Activated CD4-positive, alpha-beta T cell treated with anti-CD3 and anti-CD28 coated beads for 36 hours (primary cell): ENCODE data around the gene LRBA. TPM values are rescaled to one million over a fixed set of nuclear protein-coding genes. Genes with fewer than 3 reads are reported as not detected.
"Not testable (repeated sequence)": the region's sequence is repeated elsewhere in the genome, so short reads cannot be mapped to it uniquely, and the experiment has no call there.

Experiments used
- ATAC-seq: fragments of 200-7000 bp; cut with Tn5 transposase; one replicate; pipeline ENCODE4 v1.10.0; 2021; ENCODE audit warnings: mild to moderate bottlenecking, moderate library complexity
- CTCF ChIA-PET: fragments of 350-600 bp; sonication (Branson Sonifier 250); formaldehyde crosslinking; loops from one replicate; lab custom pipeline; 2021; ENCODE audit warnings: antibody characterized with exemption; lab: Charles Lee
- POLR2A ChIA-PET: fragments of 350-600 bp; sonication (Branson Sonifier 250); formaldehyde crosslinking; loops from one replicate; lab custom pipeline; 2021; ENCODE audit warnings: antibody characterized with exemption, inconsistent platforms; lab: Charles Lee
- DNase-seq: peaks from one replicate; pipeline ENCODE4 v3.0.0-alpha.2; 2020
- H3K27ac Mint-ChIP-seq: one replicate; pipeline ENCODE4 v1.8.0; 2021; ENCODE audit warnings: mixed read lengths
- H3K27me3 Mint-ChIP-seq: one replicate; pipeline ENCODE4 v1.8.0; 2021; ENCODE audit warnings: mixed read lengths
- H3K36me3 Mint-ChIP-seq: one replicate; pipeline ENCODE4 v1.8.0; 2021; ENCODE audit warnings: low read depth, mixed read lengths
- H3K4me1 Mint-ChIP-seq: one replicate; pipeline ENCODE4 v1.8.0; 2021; ENCODE audit warnings: mixed read lengths
- H3K4me3 Mint-ChIP-seq: one replicate; pipeline ENCODE4 v1.8.0; 2021; ENCODE audit warnings: mild to moderate bottlenecking, moderate library complexity, mixed read lengths
- H3K9me3 Mint-ChIP-seq: one replicate; pipeline ENCODE4 v1.8.0; 2021; ENCODE audit warnings: low read depth, mixed read lengths
- intact Hi-C, 2 experiments: fragments of 100-400 bp; cut with DNase I in 1 of 2; cut with micrococcal nuclease in 1 of 2; formaldehyde crosslinking; loops; one replicate each; pipeline versions ENCODE4 v1.14.2 to v1.15.1; 2022 to 2024; cut with DNase I, micrococcal nuclease
- total RNA-seq, 2 experiments: library from RNA; stranded (reverse); gene quantifications; one replicate each; pipeline ENCODE4 v1.2.3, GENCODE V29; 2021

Gene LRBA
- total RNA-seq, 2 experiments from 2014 or later, result 56.6 to 59.2 TPM

GRCh38 chr4:150518559-150518958 lies 496.5 kb downstream of the LRBA start:
- Mint-ChIP-seq H3K27me3 (no peaks in the 10 kb centered on the region), H3K27ac (peak overlapping the region; percentile 52), H3K9me3 (no peaks in the 10 kb centered on the region), H3K4me1 (peaks cover 15% of the 10 kb centered on the region), H3K36me3 (peaks cover 13% of the 10 kb centered on the region), H3K4me3 (no peak overlapping the region)
- peak; percentile 98 for ATAC-seq
- intact Hi-C loops, result loop anchor here in 1 of 2 experiments (2.0 kb wide), 1 partner anchor 510 kb away; no protein-coding TSS in a partner anchor
- CTCF ChIA-PET, result no interaction called here
- POLR2A ChIA-PET, result no interaction called here
- no peak for DNase-seq

GRCh38 chr4:150515135-150515534 lies 499.9 kb downstream of the LRBA start:
- H3K9me3 Mint-ChIP-seq, result peaks cover 7% of the 10 kb centered on the region
- DNase-seq, result no peak
- peaks cover 15% of the 10 kb centered on the region for H3K4me1 Mint-ChIP-seq
- POLR2A ChIA-PET, result no interaction called here
- intact Hi-C loops, result no loop called here
- no peak overlapping the region for H3K4me3 Mint-ChIP-seq
- H3K36me3 Mint-ChIP-seq, result peaks cover 20% of the 10 kb centered on the region
- CTCF ChIA-PET, result interaction anchor here (0.5 kb wide), 1 partner anchor 11 kb away, joined by 5 read pairs; no protein-coding TSS in a partner anchor
- no peaks in the 10 kb centered on the region for H3K27me3 Mint-ChIP-seq
- no peak for ATAC-seq
- H3K27ac Mint-ChIP-seq, result no peak overlapping the region

- Mint-ChIP-seq H3K36me3 (peaks cover 21% of the 10 kb centered on the region), H3K4me3 (no peak overlapping the region), H3K27me3 (no peaks in the 10 kb centered on the region), H3K4me1 (peaks cover 15% of the 10 kb centered on the region), H3K27ac (no peak overlapping the region), H3K9me3 (peaks cover 7% of the 10 kb centered on the region)
- DNase-seq, result no peak
- CTCF ChIA-PET, result interaction anchor here (0.5 kb wide), 1 partner anchor 11 kb away, joined by 5 read pairs; no protein-coding TSS in a partner anchor
- no peak for ATAC-seq
- intact Hi-C loops, result no loop called here
- POLR2A ChIA-PET, result no interaction called here
These were observed 500.4 kb downstream of the LRBA start for GRCh38 chr4:150514709-150515108.

- POLR2A ChIA-PET, result no interaction called here
- H3K27ac Mint-ChIP-seq, result no peak overlapping the region
- DNase-seq, result no peak
- no peak overlapping the region for H3K4me3 Mint-ChIP-seq
- intact Hi-C loops, result no loop called here
- H3K27me3 Mint-ChIP-seq, result no peaks in the 10 kb centered on the region
- H3K4me1 Mint-ChIP-seq, result no peaks in the 10 kb centered on the region
- no peak for ATAC-seq
- CTCF ChIA-PET, result no interaction called here
- H3K9me3 Mint-ChIP-seq, result peaks cover 16% of the 10 kb centered on the region
- peaks cover 35% of the 10 kb centered on the region for H3K36me3 Mint-ChIP-seq
These were observed 504.8 kb downstream of the LRBA start for GRCh38 chr4:150510176-150510865.

GRCh38 chr4:150507656-150508055 lies 507.4 kb downstream of the LRBA start:
- peaks cover 21% of the 10 kb centered on the region for H3K9me3 Mint-ChIP-seq
- POLR2A ChIA-PET, DNase-seq, H3K4me3 Mint-ChIP-seq, H3K27ac Mint-ChIP-seq, ATAC-seq, H3K4me1 Mint-ChIP-seq, intact Hi-C loops, H3K27me3 Mint-ChIP-seq, CTCF ChIA-PET: not testable (repeated sequence)
- peaks cover 33% of the 10 kb centered on the region for H3K36me3 Mint-ChIP-seq

GRCh38 chr4:150501983-150502382 lies 513.1 kb downstream of the LRBA start:
- CTCF ChIA-PET, result no interaction called here

GRCh38 chr4:150501009-150501727 lies 513.9 kb downstream of the LRBA start:
- Mint-ChIP-seq H3K4me3 (no peak overlapping the region), H3K4me1 (peaks cover 2% of the 10 kb centered on the region), H3K9me3 (peaks cover 10% of the 10 kb centered on the region), H3K27ac (no peak overlapping the region), H3K27me3 (no peaks in the 10 kb centered on the region), H3K36me3 (peaks cover 19% of the 10 kb centered on the region)
- ChIA-PET POLR2A (no interaction called here), CTCF (no interaction called here)
- intact Hi-C loops, result no loop called here
- DNase-seq (no peak), ATAC-seq (no peak)

More at GRCh38 chr4:150501983-150502382, 513.1 kb downstream of the LRBA start:
- intact Hi-C loops, result no loop called here
- H3K4me1 Mint-ChIP-seq, result peaks cover 2% of the 10 kb centered on the region
- H3K4me3 Mint-ChIP-seq, result no peak overlapping the region
- DNase-seq (no peak), ATAC-seq (no peak)
- no peaks in the 10 kb centered on the region for H3K27me3 Mint-ChIP-seq
- peaks cover 20% of the 10 kb centered on the region for H3K36me3 Mint-ChIP-seq
- H3K27ac Mint-ChIP-seq, result no peak overlapping the region
- peaks cover 10% of the 10 kb centered on the region for H3K9me3 Mint-ChIP-seq
- POLR2A ChIA-PET, result no interaction called here

GRCh38 chr4:150497612-150498011 lies 517.5 kb downstream of the LRBA start:
- DNase-seq (no peak), ATAC-seq (no peak)
- POLR2A ChIA-PET, result no interaction called here
- no peak overlapping the region for H3K4me3 Mint-ChIP-seq
- intact Hi-C loops, result no loop called here
- CTCF ChIA-PET, result no interaction called here
- H3K36me3 Mint-ChIP-seq, result peaks cover 4% of the 10 kb centered on the region
- H3K27ac Mint-ChIP-seq, result no peak overlapping the region
- peaks cover 2% of the 10 kb centered on the region for H3K4me1 Mint-ChIP-seq
- no peaks in the 10 kb centered on the region for H3K27me3 Mint-ChIP-seq
- no peaks in the 10 kb centered on the region for H3K9me3 Mint-ChIP-seq

- H3K27ac Mint-ChIP-seq, result no peak overlapping the region
- intact Hi-C loops, result no loop called here
- CTCF ChIA-PET, result interaction anchor here (0.8 kb wide), 1 partner anchor 9 kb away, joined by 3 read pairs; no protein-coding TSS in a partner anchor
- POLR2A ChIA-PET, result interaction anchor here (0.8 kb wide), 1 partner anchor 498 kb away, joined by 5 read pairs; no protein-coding TSS in a partner anchor
- no peaks in the 10 kb centered on the region for H3K27me3 Mint-ChIP-seq
- H3K4me3 Mint-ChIP-seq, result no peak overlapping the region
- no peaks in the 10 kb centered on the region for H3K9me3 Mint-ChIP-seq
- no peak for ATAC-seq
- H3K4me1 Mint-ChIP-seq, result no peaks in the 10 kb centered on the region
- no peaks in the 10 kb centered on the region for H3K36me3 Mint-ChIP-seq
- no peak for DNase-seq
These were observed 519.5 kb downstream of the LRBA start for GRCh38 chr4:150495550-150495949.

GRCh38 chr4:150493851-150494250 lies 521.2 kb downstream of the LRBA start:
- Mint-ChIP-seq H3K9me3 (no peaks in the 10 kb centered on the region), H3K36me3 (peaks cover 8% of the 10 kb centered on the region), H3K4me1 (no peaks in the 10 kb centered on the region), H3K4me3 (no peak overlapping the region), H3K27ac (no peak overlapping the region), H3K27me3 (no peaks in the 10 kb centered on the region)
- intact Hi-C loops, result no loop called here
- CTCF ChIA-PET, result no interaction called here
- POLR2A ChIA-PET, result no interaction called here
- ATAC-seq, result no peak
- no peak for DNase-seq

- Mint-ChIP-seq H3K4me3 (no peak overlapping the region), H3K36me3 (peaks cover 12% of the 10 kb centered on the region), H3K9me3 (no peaks in the 10 kb centered on the region), H3K27ac (no peak overlapping the region), H3K4me1 (no peaks in the 10 kb centered on the region), H3K27me3 (no peaks in the 10 kb centered on the region)
- ChIA-PET POLR2A (no interaction called here), CTCF (no interaction called here)
- intact Hi-C loops, result no loop called here
- peak; percentile 81 for ATAC-seq
- DNase-seq, result no peak
These were observed 523.7 kb downstream of the LRBA start for GRCh38 chr4:150491132-150492049.
